ENCODE measurements around the gene TLR7.

TLR7 gene

DNA sequence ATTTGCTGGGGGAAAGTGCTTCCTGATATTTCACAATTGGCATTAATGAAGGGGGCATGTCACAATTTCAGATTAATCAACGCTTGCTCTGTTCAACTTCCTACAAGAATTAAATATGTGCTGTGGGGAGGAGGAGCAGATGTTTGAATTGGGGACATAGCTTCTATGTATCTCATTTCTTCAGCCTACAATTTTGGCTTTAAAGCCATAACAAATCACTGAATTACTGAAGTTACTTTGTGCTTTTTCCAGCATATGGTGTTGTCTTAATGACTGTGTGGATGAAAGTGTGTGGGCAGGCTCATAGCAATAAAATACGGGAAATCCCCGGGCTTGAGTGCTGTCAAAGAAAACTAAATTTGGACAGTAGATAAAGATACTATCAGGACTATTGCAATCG lies 813 bp downstream of the TLR7 start:
- TF ChIP-seq ZEB2 (tag by site-specific recombination; IDR thresholded peaks at IDR 0.05), result no peak
- TF ChIP-seq, protein P1, sequence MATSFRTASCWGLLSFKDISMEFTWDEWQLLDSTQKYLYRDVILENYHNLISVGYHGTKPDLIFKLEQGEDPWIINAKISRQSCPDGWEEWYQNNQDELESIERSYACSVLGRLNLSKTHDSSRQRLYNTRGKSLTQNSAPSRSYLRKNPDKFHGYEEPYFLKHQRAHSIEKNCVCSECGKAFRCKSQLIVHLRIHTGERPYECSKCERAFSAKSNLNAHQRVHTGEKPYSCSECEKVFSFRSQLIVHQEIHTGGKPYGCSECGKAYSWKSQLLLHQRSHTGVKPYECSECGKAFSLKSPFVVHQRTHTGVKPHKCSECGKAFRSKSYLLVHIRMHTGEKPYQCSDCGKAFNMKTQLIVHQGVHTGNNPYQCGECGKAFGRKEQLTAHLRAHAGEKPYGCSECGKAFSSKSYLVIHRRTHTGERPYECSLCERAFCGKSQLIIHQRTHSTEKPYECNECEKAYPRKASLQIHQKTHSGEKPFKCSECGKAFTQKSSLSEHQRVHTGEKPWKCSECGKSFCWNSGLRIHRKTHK (tag by site-specific recombination; IDR thresholded peaks at IDR 0.05), result no peak
- TF ChIP-seq, protein P2, sequence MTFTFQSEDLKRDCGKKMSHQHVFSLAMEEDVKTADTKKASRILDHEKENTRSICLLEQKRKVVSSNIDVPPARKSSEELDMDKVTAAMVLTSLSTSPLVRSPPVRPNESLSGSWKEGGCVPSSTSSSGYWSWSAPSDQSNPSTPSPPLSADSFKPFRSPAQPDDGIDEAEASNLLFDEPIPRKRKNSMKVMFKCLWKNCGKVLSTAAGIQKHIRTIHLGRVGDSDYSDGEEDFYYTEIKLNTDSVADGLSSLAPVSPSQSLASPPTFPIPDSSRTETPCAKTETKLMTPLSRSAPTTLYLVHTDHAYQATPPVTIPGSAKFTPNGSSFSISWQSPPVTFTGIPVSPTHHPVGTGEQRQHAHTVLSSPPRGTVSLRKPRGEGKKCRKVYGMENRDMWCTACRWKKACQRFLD (tag by site-specific recombination; IDR thresholded peaks at IDR 0.05), result no peak
- no peak for TF ChIP-seq ZNF548 (tag by site-specific recombination; IDR thresholded peaks at IDR 0.05)
- TF ChIP-seq ZNF121 (tag by site-specific recombination; IDR thresholded peaks at IDR 0.05), result no peak
- TF ChIP-seq, protein P3, sequence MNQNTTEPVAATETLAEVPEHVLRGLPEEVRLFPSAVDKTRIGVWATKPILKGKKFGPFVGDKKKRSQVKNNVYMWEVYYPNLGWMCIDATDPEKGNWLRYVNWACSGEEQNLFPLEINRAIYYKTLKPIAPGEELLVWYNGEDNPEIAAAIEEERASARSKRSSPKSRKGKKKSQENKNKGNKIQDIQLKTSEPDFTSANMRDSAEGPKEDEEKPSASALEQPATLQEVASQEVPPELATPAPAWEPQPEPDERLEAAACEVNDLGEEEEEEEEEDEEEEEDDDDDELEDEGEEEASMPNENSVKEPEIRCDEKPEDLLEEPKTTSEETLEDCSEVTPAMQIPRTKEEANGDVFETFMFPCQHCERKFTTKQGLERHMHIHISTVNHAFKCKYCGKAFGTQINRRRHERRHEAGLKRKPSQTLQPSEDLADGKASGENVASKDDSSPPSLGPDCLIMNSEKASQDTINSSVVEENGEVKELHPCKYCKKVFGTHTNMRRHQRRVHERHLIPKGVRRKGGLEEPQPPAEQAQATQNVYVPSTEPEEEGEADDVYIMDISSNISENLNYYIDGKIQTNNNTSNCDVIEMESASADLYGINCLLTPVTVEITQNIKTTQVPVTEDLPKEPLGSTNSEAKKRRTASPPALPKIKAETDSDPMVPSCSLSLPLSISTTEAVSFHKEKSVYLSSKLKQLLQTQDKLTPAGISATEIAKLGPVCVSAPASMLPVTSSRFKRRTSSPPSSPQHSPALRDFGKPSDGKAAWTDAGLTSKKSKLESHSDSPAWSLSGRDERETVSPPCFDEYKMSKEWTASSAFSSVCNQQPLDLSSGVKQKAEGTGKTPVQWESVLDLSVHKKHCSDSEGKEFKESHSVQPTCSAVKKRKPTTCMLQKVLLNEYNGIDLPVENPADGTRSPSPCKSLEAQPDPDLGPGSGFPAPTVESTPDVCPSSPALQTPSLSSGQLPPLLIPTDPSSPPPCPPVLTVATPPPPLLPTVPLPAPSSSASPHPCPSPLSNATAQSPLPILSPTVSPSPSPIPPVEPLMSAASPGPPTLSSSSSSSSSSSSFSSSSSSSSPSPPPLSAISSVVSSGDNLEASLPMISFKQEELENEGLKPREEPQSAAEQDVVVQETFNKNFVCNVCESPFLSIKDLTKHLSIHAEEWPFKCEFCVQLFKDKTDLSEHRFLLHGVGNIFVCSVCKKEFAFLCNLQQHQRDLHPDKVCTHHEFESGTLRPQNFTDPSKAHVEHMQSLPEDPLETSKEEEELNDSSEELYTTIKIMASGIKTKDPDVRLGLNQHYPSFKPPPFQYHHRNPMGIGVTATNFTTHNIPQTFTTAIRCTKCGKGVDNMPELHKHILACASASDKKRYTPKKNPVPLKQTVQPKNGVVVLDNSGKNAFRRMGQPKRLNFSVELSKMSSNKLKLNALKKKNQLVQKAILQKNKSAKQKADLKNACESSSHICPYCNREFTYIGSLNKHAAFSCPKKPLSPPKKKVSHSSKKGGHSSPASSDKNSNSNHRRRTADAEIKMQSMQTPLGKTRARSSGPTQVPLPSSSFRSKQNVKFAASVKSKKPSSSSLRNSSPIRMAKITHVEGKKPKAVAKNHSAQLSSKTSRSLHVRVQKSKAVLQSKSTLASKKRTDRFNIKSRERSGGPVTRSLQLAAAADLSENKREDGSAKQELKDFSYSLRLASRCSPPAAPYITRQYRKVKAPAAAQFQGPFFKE (tag by site-specific recombination; IDR thresholded peaks at IDR 0.05; ENCODE audit: borderline replicate concordance), result no peak
- no peak for TF ChIP-seq ZNF610 (tag by site-specific recombination; IDR thresholded peaks at IDR 0.05; ENCODE audit: borderline replicate concordance)
- TF ChIP-seq, protein P4, sequence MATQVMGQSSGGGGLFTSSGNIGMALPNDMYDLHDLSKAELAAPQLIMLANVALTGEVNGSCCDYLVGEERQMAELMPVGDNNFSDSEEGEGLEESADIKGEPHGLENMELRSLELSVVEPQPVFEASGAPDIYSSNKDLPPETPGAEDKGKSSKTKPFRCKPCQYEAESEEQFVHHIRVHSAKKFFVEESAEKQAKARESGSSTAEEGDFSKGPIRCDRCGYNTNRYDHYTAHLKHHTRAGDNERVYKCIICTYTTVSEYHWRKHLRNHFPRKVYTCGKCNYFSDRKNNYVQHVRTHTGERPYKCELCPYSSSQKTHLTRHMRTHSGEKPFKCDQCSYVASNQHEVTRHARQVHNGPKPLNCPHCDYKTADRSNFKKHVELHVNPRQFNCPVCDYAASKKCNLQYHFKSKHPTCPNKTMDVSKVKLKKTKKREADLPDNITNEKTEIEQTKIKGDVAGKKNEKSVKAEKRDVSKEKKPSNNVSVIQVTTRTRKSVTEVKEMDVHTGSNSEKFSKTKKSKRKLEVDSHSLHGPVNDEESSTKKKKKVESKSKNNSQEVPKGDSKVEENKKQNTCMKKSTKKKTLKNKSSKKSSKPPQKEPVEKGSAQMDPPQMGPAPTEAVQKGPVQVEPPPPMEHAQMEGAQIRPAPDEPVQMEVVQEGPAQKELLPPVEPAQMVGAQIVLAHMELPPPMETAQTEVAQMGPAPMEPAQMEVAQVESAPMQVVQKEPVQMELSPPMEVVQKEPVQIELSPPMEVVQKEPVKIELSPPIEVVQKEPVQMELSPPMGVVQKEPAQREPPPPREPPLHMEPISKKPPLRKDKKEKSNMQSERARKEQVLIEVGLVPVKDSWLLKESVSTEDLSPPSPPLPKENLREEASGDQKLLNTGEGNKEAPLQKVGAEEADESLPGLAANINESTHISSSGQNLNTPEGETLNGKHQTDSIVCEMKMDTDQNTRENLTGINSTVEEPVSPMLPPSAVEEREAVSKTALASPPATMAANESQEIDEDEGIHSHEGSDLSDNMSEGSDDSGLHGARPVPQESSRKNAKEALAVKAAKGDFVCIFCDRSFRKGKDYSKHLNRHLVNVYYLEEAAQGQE (tag by site-specific recombination; IDR thresholded peaks at IDR 0.05), result no peak
- TF ChIP-seq, protein P5, sequence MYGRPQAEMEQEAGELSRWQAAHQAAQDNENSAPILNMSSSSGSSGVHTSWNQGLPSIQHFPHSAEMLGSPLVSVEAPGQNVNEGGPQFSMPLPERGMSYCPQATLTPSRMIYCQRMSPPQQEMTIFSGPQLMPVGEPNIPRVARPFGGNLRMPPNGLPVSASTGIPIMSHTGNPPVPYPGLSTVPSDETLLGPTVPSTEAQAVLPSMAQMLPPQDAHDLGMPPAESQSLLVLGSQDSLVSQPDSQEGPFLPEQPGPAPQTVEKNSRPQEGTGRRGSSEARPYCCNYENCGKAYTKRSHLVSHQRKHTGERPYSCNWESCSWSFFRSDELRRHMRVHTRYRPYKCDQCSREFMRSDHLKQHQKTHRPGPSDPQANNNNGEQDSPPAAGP (tag by site-specific recombination; IDR thresholded peaks at IDR 0.05), result no peak
- no peak for TF ChIP-seq FEZF1 (tag by site-specific recombination; IDR thresholded peaks at IDR 0.05)
- H3K36me3 ChIP-seq (ENCODE audit: control insufficient read depth in 2 of 2, insufficient read depth in 1 of 2, low read length in 2 of 2), result no peaks in the 10 kb centered on the region
- H3K4me1 ChIP-seq (ENCODE audit: control insufficient read depth, insufficient read depth, low read length), result no peaks in the 10 kb centered on the region
- ChIA-PET POLR2A (no interaction called here), CTCF (interaction anchor here (0.6 kb wide), 1 partner anchor 543 kb away, joined by 3 read pairs; no protein-coding TSS in a partner anchor)
- H3K4me3 ChIP-seq (ENCODE audit: low read depth, low read length), result no peak overlapping the region
- H3K9me3 ChIP-seq (ENCODE audit: control insufficient read depth, insufficient read depth, low read depth, low read length), result no peaks in the 10 kb centered on the region
- no peak overlapping the region for H3K27ac ChIP-seq (ENCODE audit: extremely low read depth, low read depth, low read length)

DNA sequence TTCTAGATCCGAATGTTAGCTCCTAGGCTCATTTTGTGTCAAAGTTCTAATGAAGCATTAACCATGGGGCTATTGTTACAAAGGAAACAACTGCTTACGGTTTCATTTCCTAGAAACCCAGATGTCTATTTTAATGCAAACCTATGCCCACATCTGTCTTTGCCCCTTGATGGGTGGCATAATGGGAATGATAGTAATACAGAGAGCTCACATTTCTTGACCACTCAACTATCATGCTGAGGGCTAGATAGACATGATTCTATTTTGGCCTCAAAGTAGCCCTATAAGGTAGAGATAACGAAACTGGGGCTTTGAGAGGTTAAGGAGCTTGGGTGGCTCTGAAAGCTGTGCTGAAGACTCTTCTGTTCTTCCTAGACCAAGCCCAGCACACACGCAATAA lies 1.9 kb downstream of the TLR7 start:
- POLR2A ChIA-PET, result no interaction called here
- Histone ChIP-seq H3K4me3 (ENCODE audit: low read depth, low read length) (no peak overlapping the region), H3K9me3 (ENCODE audit: control insufficient read depth, insufficient read depth, low read depth, low read length) (no peaks in the 10 kb centered on the region), H3K36me3 (ENCODE audit: control insufficient read depth in 2 of 2, insufficient read depth in 1 of 2, low read length in 2 of 2) (no peaks in the 10 kb centered on the region), H3K4me1 (ENCODE audit: control insufficient read depth, insufficient read depth, low read length) (no peaks in the 10 kb centered on the region), H3K27ac (ENCODE audit: extremely low read depth, low read depth, low read length) (no peak overlapping the region)
- CTCF ChIA-PET, result interaction anchor here (1.0 kb wide), 1 partner anchor 54 kb away, joined by 7 read pairs; no protein-coding TSS in a partner anchor
- TF ChIP-seq SCRT1 (tag by site-specific recombination; IDR thresholded peaks at IDR 0.05; ENCODE audit: borderline replicate concordance) (no peak), ZBTB21 (tag by site-specific recombination; IDR thresholded peaks at IDR 0.05) (no peak), ZNF266 (tag by site-specific recombination; IDR thresholded peaks at IDR 0.05; ENCODE audit: low read depth) (no peak), SP7 (tag by site-specific recombination; IDR thresholded peaks at IDR 0.05) (no peak), ZXDB (tag by site-specific recombination; IDR thresholded peaks at IDR 0.05) (no peak), ZNF791 (tag by site-specific recombination; IDR thresholded peaks at IDR 0.05) (no peak), ZNF521 (tag by site-specific recombination; IDR thresholded peaks at IDR 0.05) (no peak), ZNF571 (tag by site-specific recombination; IDR thresholded peaks at IDR 0.05) (no peak), ZNF837 (tag by site-specific recombination; IDR thresholded peaks at IDR 0.05) (no peak)

All from HEK293 (cell line).